ENCODE measurements around the gene PSMA1.

PSMA1 gene

DNA sequence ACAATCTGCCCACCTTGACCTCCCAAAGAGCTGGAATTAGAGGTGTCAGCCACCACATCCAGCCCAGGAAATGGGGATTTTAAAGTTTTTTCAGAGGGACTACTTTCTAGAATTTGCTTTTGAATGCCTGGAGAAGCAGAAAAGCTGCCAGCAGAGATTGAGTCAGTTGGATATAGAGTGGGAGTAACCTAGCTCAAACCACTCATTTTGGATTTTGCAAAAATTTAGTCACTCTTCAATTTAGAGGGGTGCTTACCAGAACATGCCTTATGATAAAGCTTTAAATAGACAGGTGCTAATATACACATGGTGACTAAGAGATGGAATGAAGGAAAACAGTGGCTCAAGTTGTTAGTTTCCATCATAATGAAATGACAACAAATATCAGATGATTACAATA, 26.5 kb upstream of the PSMA1 start:
- Histone ChIP-seq H3K36me3 (no peaks in the 10 kb centered on the region), H3K4me1 (no peaks in the 10 kb centered on the region), H3K27me3 (no peaks in the 10 kb centered on the region), H3K4me3 (no peak overlapping the region), H3K9me3 (no peaks in the 10 kb centered on the region), H3K27ac (no peak overlapping the region)
- TF ChIP-seq, protein P1, sequence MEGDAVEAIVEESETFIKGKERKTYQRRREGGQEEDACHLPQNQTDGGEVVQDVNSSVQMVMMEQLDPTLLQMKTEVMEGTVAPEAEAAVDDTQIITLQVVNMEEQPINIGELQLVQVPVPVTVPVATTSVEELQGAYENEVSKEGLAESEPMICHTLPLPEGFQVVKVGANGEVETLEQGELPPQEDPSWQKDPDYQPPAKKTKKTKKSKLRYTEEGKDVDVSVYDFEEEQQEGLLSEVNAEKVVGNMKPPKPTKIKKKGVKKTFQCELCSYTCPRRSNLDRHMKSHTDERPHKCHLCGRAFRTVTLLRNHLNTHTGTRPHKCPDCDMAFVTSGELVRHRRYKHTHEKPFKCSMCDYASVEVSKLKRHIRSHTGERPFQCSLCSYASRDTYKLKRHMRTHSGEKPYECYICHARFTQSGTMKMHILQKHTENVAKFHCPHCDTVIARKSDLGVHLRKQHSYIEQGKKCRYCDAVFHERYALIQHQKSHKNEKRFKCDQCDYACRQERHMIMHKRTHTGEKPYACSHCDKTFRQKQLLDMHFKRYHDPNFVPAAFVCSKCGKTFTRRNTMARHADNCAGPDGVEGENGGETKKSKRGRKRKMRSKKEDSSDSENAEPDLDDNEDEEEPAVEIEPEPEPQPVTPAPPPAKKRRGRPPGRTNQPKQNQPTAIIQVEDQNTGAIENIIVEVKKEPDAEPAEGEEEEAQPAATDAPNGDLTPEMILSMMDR (IDR thresholded peaks at IDR 0.05): no peak
- intact Hi-C loops (cut with DNase I; ENCODE audit: low total_unique reads): no loop called here
- no peak for DNase-seq

GRCh38 chr11:14544611-14545010, 24.4 kb upstream of the PSMA1 start:
- Histone ChIP-seq H3K27me3 (no peaks in the 10 kb centered on the region), H3K27ac (no peak overlapping the region), H3K4me3 (no peak overlapping the region), H3K36me3 (no peaks in the 10 kb centered on the region), H3K4me1 (no peaks in the 10 kb centered on the region), H3K9me3 (no peaks in the 10 kb centered on the region)
- TF ChIP-seq, protein P1 (IDR thresholded peaks at IDR 0.05): no peak
- DNase-seq: no peak
- intact Hi-C loops (cut with DNase I; ENCODE audit: low total_unique reads): no loop called here

DNA sequence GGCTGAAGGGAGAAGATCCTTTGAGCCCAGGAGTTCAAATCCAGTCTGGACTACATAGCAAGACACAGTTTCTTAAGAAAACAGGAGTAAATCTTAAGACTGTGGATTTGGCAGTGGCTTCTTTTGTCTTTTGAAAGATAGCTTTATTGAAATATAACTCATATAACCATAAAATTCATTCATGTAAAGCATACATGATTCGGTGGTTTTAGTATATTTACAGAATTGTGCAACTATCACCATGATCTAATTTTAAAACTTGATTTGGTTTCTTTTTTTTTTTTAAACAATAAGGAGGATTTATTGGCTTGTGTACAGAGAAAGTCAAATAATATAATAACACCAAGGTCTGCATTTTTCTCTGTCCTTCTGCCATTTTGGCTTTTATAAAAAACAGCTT, 23.1 kb upstream of the PSMA1 start:
- intact Hi-C loops (cut with DNase I; ENCODE audit: low total_unique reads): no loop called here
- Histone ChIP-seq H3K27ac (no peak overlapping the region), H3K36me3 (no peaks in the 10 kb centered on the region), H3K9me3 (no peaks in the 10 kb centered on the region), H3K4me3 (no peak overlapping the region), H3K27me3 (no peaks in the 10 kb centered on the region), H3K4me1 (peaks cover 0 to 5% (median 0%) of the 10 kb centered on the region in 4 donors)
- TF ChIP-seq, protein P1 (IDR thresholded peaks at IDR 0.05): no peak
- no peak for DNase-seq

DNA sequence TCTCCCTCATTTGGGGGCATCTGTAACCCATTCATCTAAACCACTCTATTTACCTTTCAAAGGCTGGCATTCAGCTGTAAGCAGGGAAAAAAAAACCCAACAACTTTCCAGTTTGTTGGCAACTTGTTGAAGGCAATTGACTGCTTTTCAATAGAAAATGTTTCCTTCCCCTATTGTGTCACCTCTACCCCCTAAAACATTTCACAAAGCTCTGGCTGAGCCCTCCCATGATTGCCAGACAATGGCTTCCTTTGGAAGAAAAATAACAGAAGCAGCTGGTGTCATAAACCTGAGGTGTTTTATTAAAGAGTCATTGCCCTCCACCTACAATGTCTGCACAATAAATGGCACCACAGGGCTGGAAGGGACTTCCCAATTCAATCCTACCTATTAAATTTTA, 22.1 kb upstream of the PSMA1 start:
- H3K27me3 ChIP-seq: no peaks in the 10 kb centered on the region
- TF ChIP-seq, protein P1 (IDR thresholded peaks at IDR 0.05): no peak
- no peak overlapping the region for H3K4me3 ChIP-seq
- no peaks in the 10 kb centered on the region for H3K36me3 ChIP-seq
- intact Hi-C loops (cut with DNase I; ENCODE audit: low total_unique reads): no loop called here
- peaks cover 0 to 5% (median 0%) of the 10 kb centered on the region in 4 donors for H3K4me1 ChIP-seq
- no peaks in the 10 kb centered on the region for H3K9me3 ChIP-seq
- no peak overlapping the region for H3K27ac ChIP-seq
- no peak for DNase-seq

GRCh38 chr11:14541192-14541947, 21.2 kb upstream of the PSMA1 start:
- intact Hi-C loops (cut with DNase I; ENCODE audit: low total_unique reads): no loop called here
- no peaks in the 10 kb centered on the region for H3K9me3 ChIP-seq
- H3K4me1 ChIP-seq: peaks cover 0 to 5% (median 0%) of the 10 kb centered on the region in 4 donors
- no peaks in the 10 kb centered on the region for H3K36me3 ChIP-seq
- H3K27me3 ChIP-seq: no peaks in the 10 kb centered on the region
- no peak overlapping the region for H3K27ac ChIP-seq
- no peak overlapping the region for H3K4me3 ChIP-seq
- TF ChIP-seq, protein P1 (IDR thresholded peaks at IDR 0.05): no peak
- no peak for DNase-seq
